Progenitor cell of endocrine pancreas (in vitro differentiated cells): Measurements from ENCODE around the gene USP14. TPM values are rescaled to one million over a fixed set of nuclear protein-coding genes. Genes with fewer than 3 reads are reported as not detected.

ENCODE experiments used
- DNase-seq: peaks from one replicate; pipeline ENCODE4 v3.0.0; 2021; ENCODE audit warnings: low spot score; ENCODE audit not compliant: unreplicated experiment
- H3K27ac Mint-ChIP-seq: 2 replicates; pipeline ENCODE4 v1.8.0; 2021; ENCODE audit warnings: mild to moderate bottlenecking, moderate library complexity, mixed read lengths
- H3K27me3 Mint-ChIP-seq: 2 replicates; pipeline ENCODE4 v1.8.0; 2021; ENCODE audit warnings: mixed read lengths
- H3K36me3 Mint-ChIP-seq: 2 replicates; pipeline ENCODE4 v1.8.0; 2022; ENCODE audit warnings: mixed read lengths; ENCODE audit not compliant: insufficient read depth
- H3K4me1 Mint-ChIP-seq: 2 replicates; pipeline ENCODE4 v1.8.0; 2021; ENCODE audit warnings: low read depth, mixed read lengths
- H3K4me3 Mint-ChIP-seq: 2 replicates; pipeline ENCODE4 v1.8.0; 2021; ENCODE audit warnings: low read depth, mild to moderate bottlenecking, moderate library complexity, mixed read lengths
- H3K9me3 Mint-ChIP-seq: 2 replicates; pipeline ENCODE4 v1.8.0; 2021; ENCODE audit warnings: low read depth, mixed read lengths
- CTCF ChIP-seq: fragments of 200-600 bp; sonication (generic); IDR thresholded peaks from one replicate; pipeline ENCODE4 v1.5.0; 2021; ENCODE audit warnings: antibody characterized with exemption, mild to moderate bottlenecking; ENCODE audit not compliant: unreplicated experiment
- total RNA-seq: library from RNA; stranded (reverse); gene quantifications from 2 replicates; pipeline ENCODE4 v1.2.1, GENCODE V29; 2021

The USP14 gene
- total RNA-seq, 1 donor from 2014 or later: 54.2 TPM

DNA sequence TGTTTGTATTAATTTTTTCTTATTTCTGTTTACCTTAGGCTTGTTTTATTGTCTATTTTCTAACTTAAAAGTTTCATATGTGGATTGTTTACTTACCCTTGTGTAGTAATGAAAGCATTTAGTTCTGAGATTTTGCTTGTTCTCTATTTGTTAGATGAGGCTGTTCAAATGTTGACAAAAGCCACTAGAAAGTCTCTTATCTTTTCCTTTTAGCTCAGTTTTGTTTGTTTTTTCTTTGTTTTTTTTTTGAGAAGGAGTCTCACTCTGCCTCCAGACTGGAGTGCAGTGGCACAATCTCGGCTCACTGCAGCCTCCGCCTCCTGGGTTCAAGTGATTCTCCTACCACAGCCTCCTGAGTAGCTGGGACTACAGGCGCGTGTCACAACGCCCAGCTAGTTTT, 30.9 kb downstream of the USP14 start:
- Mint-ChIP-seq H3K36me3 (peaks cover 7% of the 10 kb centered on the region), H3K9me3 (no peaks in the 10 kb centered on the region), H3K4me1 (peaks cover 12% of the 10 kb centered on the region), H3K4me3 (no peak overlapping the region), H3K27ac (no peak overlapping the region), H3K27me3 (no peaks in the 10 kb centered on the region)
- DNase-seq: no peak
- no peak for TF ChIP-seq CTCF

DNA sequence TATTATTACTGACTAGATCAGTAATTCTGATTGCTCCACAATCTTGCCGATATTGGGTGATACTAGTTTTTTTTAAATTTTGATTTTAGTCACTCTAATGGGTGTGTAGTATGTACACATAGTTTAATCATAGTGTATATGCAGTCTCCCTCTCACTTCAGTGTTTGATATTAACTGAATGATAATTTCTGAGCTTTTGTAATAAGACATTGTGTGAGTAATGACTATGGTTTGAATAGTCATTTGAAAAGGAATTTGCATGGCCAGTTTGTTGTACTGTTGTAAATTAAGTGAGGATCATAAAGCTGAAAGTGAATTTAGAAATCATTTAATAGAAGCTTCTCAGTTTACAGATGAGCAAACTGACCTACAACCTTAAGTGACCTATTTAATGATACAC, 33.4 kb downstream of the USP14 start:
- peaks cover 12% of the 10 kb centered on the region for H3K4me1 Mint-ChIP-seq
- no peaks in the 10 kb centered on the region for H3K9me3 Mint-ChIP-seq
- DNase-seq: no peak
- no peak overlapping the region for H3K27ac Mint-ChIP-seq
- peaks cover 13% of the 10 kb centered on the region for H3K36me3 Mint-ChIP-seq
- H3K4me3 Mint-ChIP-seq: no peak overlapping the region
- no peaks in the 10 kb centered on the region for H3K27me3 Mint-ChIP-seq
- TF ChIP-seq CTCF: no peak

DNA sequence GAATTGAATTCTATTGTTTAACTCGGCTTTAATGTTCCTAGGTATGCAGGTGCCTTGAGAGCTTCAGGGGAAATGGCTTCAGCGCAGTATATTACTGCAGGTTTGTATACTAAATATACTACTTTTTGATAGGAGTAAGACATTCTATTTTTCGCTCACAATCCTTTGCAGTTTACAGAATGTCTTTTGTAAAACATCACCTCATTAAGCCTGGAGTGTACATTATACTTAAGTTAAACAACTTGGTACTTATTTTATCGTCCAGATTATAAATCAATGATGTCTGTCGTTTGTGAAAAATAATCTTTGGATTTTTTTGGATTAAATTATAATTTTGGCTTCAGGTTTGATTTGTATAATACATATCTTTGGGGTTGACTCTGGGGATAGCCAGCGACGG, 34.4 kb downstream of the USP14 start:
- peaks cover 18% of the 10 kb centered on the region for H3K36me3 Mint-ChIP-seq
- DNase-seq: no peak
- no peak overlapping the region for H3K27ac Mint-ChIP-seq
- no peak for TF ChIP-seq CTCF
- peaks cover 10% of the 10 kb centered on the region for H3K4me1 Mint-ChIP-seq
- H3K4me3 Mint-ChIP-seq: no peak overlapping the region
- H3K9me3 Mint-ChIP-seq: no peaks in the 10 kb centered on the region
- no peaks in the 10 kb centered on the region for H3K27me3 Mint-ChIP-seq

DNA sequence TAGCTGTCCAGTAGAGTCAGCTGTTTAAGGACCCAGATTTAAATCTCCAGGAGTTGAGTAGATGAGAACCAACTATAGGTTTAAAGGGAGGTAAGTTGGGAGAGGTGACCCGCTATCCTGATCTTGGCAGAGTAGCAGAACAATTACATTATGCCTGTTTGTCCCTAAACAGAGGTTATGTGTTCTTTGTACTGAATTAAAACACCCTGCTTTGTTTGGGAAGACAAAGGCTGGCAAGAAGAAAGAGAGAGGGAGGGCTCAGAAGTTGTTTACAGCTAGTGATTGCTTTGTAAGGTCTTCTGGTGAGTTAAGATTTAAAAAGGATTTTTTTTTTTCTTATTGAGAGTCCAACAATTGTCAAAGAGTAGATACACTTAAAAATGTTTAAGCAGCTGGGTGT, 37.3 kb downstream of the USP14 start:
- no peak overlapping the region for H3K4me3 Mint-ChIP-seq
- H3K27me3 Mint-ChIP-seq: no peaks in the 10 kb centered on the region
- TF ChIP-seq CTCF: no peak
- peaks cover 1% of the 10 kb centered on the region for H3K4me1 Mint-ChIP-seq
- H3K36me3 Mint-ChIP-seq: peaks cover 24% of the 10 kb centered on the region
- DNase-seq: no peak
- H3K9me3 Mint-ChIP-seq: no peaks in the 10 kb centered on the region
- H3K27ac Mint-ChIP-seq: no peak overlapping the region

- TF ChIP-seq CTCF: no peak
- peaks cover 18% of the 10 kb centered on the region for H3K36me3 Mint-ChIP-seq
- DNase-seq: no peak
- no peak overlapping the region for H3K4me3 Mint-ChIP-seq
- H3K27ac Mint-ChIP-seq: no peak overlapping the region
- no peaks in the 10 kb centered on the region for H3K9me3 Mint-ChIP-seq
- no peaks in the 10 kb centered on the region for H3K4me1 Mint-ChIP-seq
- H3K27me3 Mint-ChIP-seq: no peaks in the 10 kb centered on the region
Measured at GRCh38 chr18:199214-199613, 40.9 kb downstream of the USP14 start.
